Measurements from ENCODE around the gene FAM204A. TPM values are rescaled to one million over a fixed set of nuclear protein-coding genes. Genes with fewer than 3 reads are reported as not detected.

FAM204A gene
- total RNA-seq = 68.7 TPM
- polyA plus RNA-seq = 63.2 TPM
- long read RNA-seq, donor 1, full-length matches to known transcripts = 1 of 1 reads
- long read RNA-seq, donor 1, partial matches to known transcripts = 0 of 1 reads
- long read RNA-seq, donor 1, other reads (novel, unspliced or antisense) = 0 of 1 reads
- long read RNA-seq, donor 2 = 0 reads
- long read RNA-seq, donor 3, full-length matches to known transcripts = 17 of 61 reads
- long read RNA-seq, donor 3, partial matches to known transcripts = 44 of 61 reads
- long read RNA-seq, donor 3, other reads (novel, unspliced or antisense) = 0 of 61 reads
- long read RNA-seq, donor 4, full-length matches to known transcripts = 5 of 5 reads
- long read RNA-seq, donor 4, partial matches to known transcripts = 0 of 5 reads
- long read RNA-seq, donor 4, other reads (novel, unspliced or antisense) = 0 of 5 reads
- long read RNA-seq, donor 5, full-length matches to known transcripts = 21 of 28 reads
- long read RNA-seq, donor 5, partial matches to known transcripts = 7 of 28 reads
- long read RNA-seq, donor 5, other reads (novel, unspliced or antisense) = 0 of 28 reads
- long read RNA-seq, donor 6, full-length matches to known transcripts = 14 of 32 reads
- long read RNA-seq, donor 6, partial matches to known transcripts = 18 of 32 reads
- long read RNA-seq, donor 6, other reads (novel, unspliced or antisense) = 0 of 32 reads
- long read RNA-seq, donor 7, full-length matches to known transcripts = 13 of 13 reads
- long read RNA-seq, donor 7, partial matches to known transcripts = 0 of 13 reads
- long read RNA-seq, donor 7, other reads (novel, unspliced or antisense) = 0 of 13 reads
- long read RNA-seq, donor 8, full-length matches to known transcripts = 5 of 5 reads
- long read RNA-seq, donor 8, partial matches to known transcripts = 0 of 5 reads
- long read RNA-seq, donor 8, other reads (novel, unspliced or antisense) = 0 of 5 reads
- long read RNA-seq, donor 9, full-length matches to known transcripts = 8 of 8 reads
- long read RNA-seq, donor 9, partial matches to known transcripts = 0 of 8 reads
- long read RNA-seq, donor 9, other reads (novel, unspliced or antisense) = 0 of 8 reads
- long read RNA-seq, donor 10, full-length matches to known transcripts = 10 of 10 reads
- long read RNA-seq, donor 10, partial matches to known transcripts = 0 of 10 reads
- long read RNA-seq, donor 10, other reads (novel, unspliced or antisense) = 0 of 10 reads

DNA sequence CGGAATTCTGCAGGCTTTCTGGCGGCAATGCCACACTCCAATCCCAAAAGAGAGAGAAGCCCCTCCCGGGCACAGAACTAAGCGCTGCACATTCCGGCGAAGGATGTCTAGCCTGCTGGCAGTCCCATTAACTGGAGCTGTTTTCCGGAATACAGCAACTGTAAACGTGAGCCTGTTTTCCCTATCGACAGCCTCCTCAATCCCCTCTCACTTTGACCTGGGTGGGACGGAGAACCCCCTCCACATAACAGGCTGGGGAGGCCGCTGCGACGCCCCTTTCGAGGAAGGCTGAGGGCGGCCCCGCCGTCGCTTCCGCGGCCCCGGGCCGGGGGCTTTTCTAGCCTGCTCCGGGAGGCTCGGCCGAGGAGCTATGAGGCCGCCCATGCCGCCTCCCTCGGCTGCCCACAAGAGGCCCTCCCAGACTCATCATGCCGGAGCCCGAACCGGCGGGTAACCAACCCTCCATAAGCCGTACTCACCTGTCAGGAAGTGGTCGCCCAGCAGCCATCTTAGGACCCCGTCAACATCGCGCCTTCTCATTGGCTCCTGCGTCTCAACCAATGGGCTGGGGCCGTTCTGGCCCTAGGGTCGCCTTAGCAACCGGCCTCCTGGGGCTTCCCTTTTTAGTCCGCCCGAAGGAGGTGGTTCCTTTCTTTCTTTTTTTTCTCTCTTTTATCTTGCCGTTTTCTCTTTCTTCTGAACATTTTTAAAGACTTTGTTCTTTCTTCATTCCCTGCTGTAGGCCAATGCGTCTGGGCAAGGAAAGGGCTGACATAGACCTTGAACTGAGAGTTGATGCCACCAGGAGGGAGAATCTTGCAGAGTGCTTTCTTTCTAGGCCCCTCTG, at the start of gene FAM204A:
FAM204A (minus strand) TSS at position 534 of the 847 bp plus-strand sequence. CDS start 5,909 bp downstream, outside the sequence.
- H3K4me1 ChIP-seq (ENCODE audit: control insufficient read depth in 2 of 2, insufficient read depth in 2 of 2, low read length in 2 of 2) = peaks cover 10 to 12% of the 10 kb centered on the region in 2 donors
- DNase-seq (ENCODE audit: low read depth in 6 of 9, low spot score in 9 of 9) = peak; percentile 93 to 99 (median 97)

DNA sequence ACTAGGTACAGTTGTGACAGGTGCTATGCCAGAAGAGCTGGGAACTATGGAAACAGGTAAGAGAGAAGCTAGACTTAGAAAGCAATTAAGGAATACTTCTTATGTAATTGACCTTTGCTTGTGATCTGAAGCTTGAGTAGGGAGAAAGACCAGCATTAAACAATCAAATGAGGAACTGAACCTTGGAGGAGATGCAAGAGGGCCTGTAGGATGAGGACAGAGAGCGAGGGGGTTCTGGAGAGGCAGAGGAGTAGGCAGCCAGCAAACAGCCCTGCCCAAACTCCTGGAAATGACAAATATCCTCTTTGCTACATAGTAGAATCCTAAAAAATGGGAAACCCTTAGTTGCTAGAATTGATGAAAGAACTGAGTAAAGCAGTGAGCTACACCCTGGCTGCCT, 41.6 kb upstream of the FAM204A start:
- H3K9me3 ChIP-seq (ENCODE audit: control insufficient read depth in 2 of 2, insufficient read depth in 1 of 2, low read length in 1 of 2) = peaks cover 0 to 4% of the 10 kb centered on the region in 2 donors
- no peak overlapping the region for H3K4me3 ChIP-seq (ENCODE audit: low read length in 2 of 2)
- no peak for DNase-seq (ENCODE audit: low read depth in 6 of 9, low spot score in 9 of 9)
- H3K27me3 ChIP-seq (ENCODE audit: control insufficient read depth in 2 of 2, insufficient read depth in 1 of 2, low read length in 1 of 2) = no peaks in the 10 kb centered on the region
- H3K27ac ChIP-seq (ENCODE audit: low read depth in 1 of 2, low read length in 1 of 2) = no peak overlapping the region
- WGBS = 94% methylated on average over 1 of the region's 1 CpG
- no peaks in the 10 kb centered on the region for H3K4me1 ChIP-seq (ENCODE audit: control insufficient read depth in 2 of 2, insufficient read depth in 2 of 2, low read length in 2 of 2)
- no peaks in the 10 kb centered on the region for H3K36me3 ChIP-seq (ENCODE audit: control insufficient read depth in 2 of 2, insufficient read depth in 2 of 2, low read length in 1 of 2)

More for the DNA sequence above, at the start of gene FAM204A:
- H3K27ac ChIP-seq (ENCODE audit: low read depth in 1 of 2, low read length in 1 of 2) = peak within 1 kb of the TSS; percentile 64 to 68
- peak within 1 kb of the TSS; percentile 66 to 74 for H3K4me3 ChIP-seq (ENCODE audit: low read length in 2 of 2)
- under 1% methylated on average over 45 of the region's 45 CpGs for WGBS
- no peaks in the 10 kb centered on the region for H3K36me3 ChIP-seq (ENCODE audit: control insufficient read depth in 2 of 2, insufficient read depth in 2 of 2, low read length in 1 of 2)
- no peaks in the 10 kb centered on the region for H3K9me3 ChIP-seq (ENCODE audit: control insufficient read depth in 2 of 2, insufficient read depth in 1 of 2, low read length in 1 of 2)
- no peaks in the 10 kb centered on the region for H3K27me3 ChIP-seq (ENCODE audit: control insufficient read depth in 2 of 2, insufficient read depth in 1 of 2, low read length in 1 of 2)

DNA sequence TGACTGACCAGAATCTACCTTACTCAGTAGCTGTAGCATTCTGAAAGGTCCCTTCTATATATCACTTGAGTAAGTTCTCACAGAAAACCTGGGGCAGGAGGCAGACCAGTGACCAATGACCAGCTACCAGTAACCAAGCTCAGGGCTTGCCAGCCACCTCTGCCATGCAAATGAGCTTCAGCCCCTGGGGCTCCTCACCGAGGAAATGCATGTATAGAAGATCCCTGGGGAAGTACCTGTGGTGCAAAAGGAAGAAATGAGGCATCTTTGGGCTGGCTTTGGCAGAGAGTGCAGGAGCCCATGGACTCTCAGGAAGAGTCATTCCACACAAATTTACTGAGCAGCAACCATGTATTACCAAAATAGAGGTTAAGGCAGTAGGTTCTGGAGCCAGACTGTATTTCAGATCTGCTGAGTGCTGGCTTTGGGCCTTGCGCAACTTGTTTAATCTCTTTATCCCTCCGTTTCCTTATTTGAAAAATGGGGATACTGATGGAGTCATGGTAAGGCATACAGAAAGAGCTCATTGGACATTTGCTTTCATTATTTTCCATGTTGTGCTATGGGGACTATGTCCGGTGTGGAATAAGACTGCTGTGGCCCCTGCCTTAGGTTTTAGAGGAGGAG, 41.1 kb upstream of the FAM204A start:
- no peak for DNase-seq (ENCODE audit: low read depth in 6 of 9, low spot score in 9 of 9)
- Histone ChIP-seq H3K36me3 (ENCODE audit: control insufficient read depth in 2 of 2, insufficient read depth in 2 of 2, low read length in 1 of 2) (no peaks in the 10 kb centered on the region), H3K27me3 (ENCODE audit: control insufficient read depth in 2 of 2, insufficient read depth in 1 of 2, low read length in 1 of 2) (no peaks in the 10 kb centered on the region), H3K9me3 (ENCODE audit: control insufficient read depth in 2 of 2, insufficient read depth in 1 of 2, low read length in 1 of 2) (peaks cover 0 to 2% of the 10 kb centered on the region in 2 donors), H3K4me1 (ENCODE audit: control insufficient read depth in 2 of 2, insufficient read depth in 2 of 2, low read length in 2 of 2) (no peaks in the 10 kb centered on the region), H3K27ac (ENCODE audit: low read depth in 1 of 2, low read length in 1 of 2) (no peak overlapping the region), H3K4me3 (ENCODE audit: low read length in 2 of 2) (no peak overlapping the region)
- 86% methylated on average over 4 of the region's 4 CpGs for WGBS

DNA sequence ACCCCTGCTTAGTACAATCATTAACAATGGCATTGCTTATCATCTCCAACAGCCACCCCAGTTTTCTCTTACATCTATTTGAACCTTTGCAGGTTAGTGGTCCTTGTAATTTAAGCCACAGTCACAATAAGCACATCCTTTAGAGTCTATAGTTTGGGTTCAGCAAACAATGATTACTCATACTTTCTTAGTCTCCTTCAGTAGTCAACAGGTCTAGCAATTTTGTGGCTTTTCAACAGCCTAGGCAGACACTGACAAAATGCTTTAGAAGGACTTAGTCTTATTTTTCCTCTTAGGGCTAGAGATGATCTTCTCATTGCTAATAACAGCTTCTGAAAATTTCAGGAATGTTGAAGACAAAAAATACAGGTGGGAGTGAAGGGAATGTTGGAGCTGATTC, 32.3 kb upstream of the FAM204A start:
- Histone ChIP-seq H3K4me3 (ENCODE audit: low read length in 2 of 2) (no peak overlapping the region), H3K4me1 (ENCODE audit: control insufficient read depth in 2 of 2, insufficient read depth in 2 of 2, low read length in 2 of 2) (no peaks in the 10 kb centered on the region), H3K27me3 (ENCODE audit: control insufficient read depth in 2 of 2, insufficient read depth in 1 of 2, low read length in 1 of 2) (no peaks in the 10 kb centered on the region), H3K36me3 (ENCODE audit: control insufficient read depth in 2 of 2, insufficient read depth in 2 of 2, low read length in 1 of 2) (no peaks in the 10 kb centered on the region), H3K27ac (ENCODE audit: low read depth in 1 of 2, low read length in 1 of 2) (no peak overlapping the region), H3K9me3 (ENCODE audit: control insufficient read depth in 2 of 2, insufficient read depth in 1 of 2, low read length in 1 of 2) (peaks cover 0 to 3% of the 10 kb centered on the region in 2 donors)
- no peak for DNase-seq (ENCODE audit: low read depth in 6 of 9, low spot score in 9 of 9)

- no peak overlapping the region for H3K4me3 ChIP-seq (ENCODE audit: low read length in 2 of 2)
- no peak overlapping the region for H3K27ac ChIP-seq (ENCODE audit: low read depth in 1 of 2, low read length in 1 of 2)
- DNase-seq (ENCODE audit: low read depth in 6 of 9, low spot score in 9 of 9) = no peak
- no peaks in the 10 kb centered on the region for H3K27me3 ChIP-seq (ENCODE audit: control insufficient read depth in 2 of 2, insufficient read depth in 1 of 2, low read length in 1 of 2)
- WGBS = 88% methylated on average over 4 of the region's 4 CpGs
- H3K4me1 ChIP-seq (ENCODE audit: control insufficient read depth in 2 of 2, insufficient read depth in 2 of 2, low read length in 2 of 2) = no peaks in the 10 kb centered on the region
- peaks cover 0 to 3% of the 10 kb centered on the region in 2 donors for H3K9me3 ChIP-seq (ENCODE audit: control insufficient read depth in 2 of 2, insufficient read depth in 1 of 2, low read length in 1 of 2)
- no peaks in the 10 kb centered on the region for H3K36me3 ChIP-seq (ENCODE audit: control insufficient read depth in 2 of 2, insufficient read depth in 2 of 2, low read length in 1 of 2)
Measured at GRCh38 chr10:118373786-118374185, 31.7 kb upstream of the FAM204A start.

GRCh38 chr10:118370499-118370898, 28.4 kb upstream of the FAM204A start:
- no peak for DNase-seq (ENCODE audit: low read depth in 6 of 9, low spot score in 9 of 9)
- H3K36me3 ChIP-seq (ENCODE audit: control insufficient read depth in 2 of 2, insufficient read depth in 2 of 2, low read length in 1 of 2) = no peaks in the 10 kb centered on the region
- no peaks in the 10 kb centered on the region for H3K27me3 ChIP-seq (ENCODE audit: control insufficient read depth in 2 of 2, insufficient read depth in 1 of 2, low read length in 1 of 2)
- 97% methylated on average over 2 of the region's 2 CpGs for WGBS
- no peak overlapping the region for H3K27ac ChIP-seq (ENCODE audit: low read depth in 1 of 2, low read length in 1 of 2)
- H3K9me3 ChIP-seq (ENCODE audit: control insufficient read depth in 2 of 2, insufficient read depth in 1 of 2, low read length in 1 of 2) = peaks cover 0 to 3% of the 10 kb centered on the region in 2 donors
- H3K4me1 ChIP-seq (ENCODE audit: control insufficient read depth in 2 of 2, insufficient read depth in 2 of 2, low read length in 2 of 2) = no peaks in the 10 kb centered on the region
- no peak overlapping the region for H3K4me3 ChIP-seq (ENCODE audit: low read length in 2 of 2)

GRCh38 chr10:118369641-118370205, 27.6 kb upstream of the FAM204A start:
- WGBS = 79% methylated on average over 4 of the region's 4 CpGs
- Histone ChIP-seq H3K9me3 (ENCODE audit: control insufficient read depth in 2 of 2, insufficient read depth in 1 of 2, low read length in 1 of 2) (peaks cover 0 to 3% of the 10 kb centered on the region in 2 donors), H3K36me3 (ENCODE audit: control insufficient read depth in 2 of 2, insufficient read depth in 2 of 2, low read length in 1 of 2) (no peaks in the 10 kb centered on the region), H3K27me3 (ENCODE audit: control insufficient read depth in 2 of 2, insufficient read depth in 1 of 2, low read length in 1 of 2) (no peaks in the 10 kb centered on the region), H3K4me3 (ENCODE audit: low read length in 2 of 2) (no peak overlapping the region), H3K4me1 (ENCODE audit: control insufficient read depth in 2 of 2, insufficient read depth in 2 of 2, low read length in 2 of 2) (no peaks in the 10 kb centered on the region), H3K27ac (ENCODE audit: low read depth in 1 of 2, low read length in 1 of 2) (no peak overlapping the region)
- no peak for DNase-seq (ENCODE audit: low read depth in 6 of 9, low spot score in 9 of 9)

DNA sequence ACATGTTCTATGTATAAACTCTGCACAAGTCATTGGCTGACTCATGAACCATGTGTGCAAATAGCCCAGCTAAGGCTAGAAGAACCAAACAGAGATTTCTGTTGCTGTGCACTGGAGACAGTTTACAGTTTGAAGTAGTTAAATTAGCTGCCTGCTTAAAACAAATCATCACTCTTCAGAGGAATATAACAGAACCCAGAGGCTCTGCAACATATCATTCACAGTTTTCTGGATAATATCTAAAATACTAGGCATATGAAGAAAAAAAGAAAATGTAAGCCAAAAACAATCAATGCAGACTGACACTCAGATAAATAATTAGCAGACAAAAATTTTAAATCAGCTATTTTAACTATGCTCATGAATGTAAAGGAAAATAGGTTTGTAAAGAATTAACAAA, 23.6 kb upstream of the FAM204A start:
- H3K27ac ChIP-seq (ENCODE audit: low read depth in 1 of 2, low read length in 1 of 2) = no peak overlapping the region
- H3K36me3 ChIP-seq (ENCODE audit: control insufficient read depth in 2 of 2, insufficient read depth in 2 of 2, low read length in 1 of 2) = no peaks in the 10 kb centered on the region
- no peak for DNase-seq (ENCODE audit: low read depth in 6 of 9, low spot score in 9 of 9)
- H3K4me1 ChIP-seq (ENCODE audit: control insufficient read depth in 2 of 2, insufficient read depth in 2 of 2, low read length in 2 of 2) = no peaks in the 10 kb centered on the region
- H3K4me3 ChIP-seq (ENCODE audit: low read length in 2 of 2) = no peak overlapping the region
- H3K9me3 ChIP-seq (ENCODE audit: control insufficient read depth in 2 of 2, insufficient read depth in 1 of 2, low read length in 1 of 2) = peaks cover 0 to 3% of the 10 kb centered on the region in 2 donors
- H3K27me3 ChIP-seq (ENCODE audit: control insufficient read depth in 2 of 2, insufficient read depth in 1 of 2, low read length in 1 of 2) = no peaks in the 10 kb centered on the region
